Loucy (cell line): ENCODE data around the gene PFDN4.
"Not testable (repeated sequence)": the region's sequence is repeated elsewhere in the genome, so short reads cannot be mapped to it uniquely, and the experiment has no call there.

Source experiments
- H2AFZ ChIP-seq: fragments of 200-600 bp; sonication (generic); 2 replicates; pipeline ENCODE4 v1.6.0; 2016; ENCODE audit warnings: antibody characterized with exemption, mild to moderate bottlenecking, low read length, moderate library complexity
- H3F3A ChIP-seq: fragments of 200-600 bp; 2 replicates; pipeline ENCODE4 v1.6.0; 2016; ENCODE audit warnings: antibody characterized with exemption, low read depth, mild to moderate bottlenecking
- H3K27me3 ChIP-seq: fragments of 200-600 bp; sonication (generic); 2 replicates; pipeline ENCODE4 v1.6.1; 2014; ENCODE audit warnings: low read length, mild to moderate bottlenecking; ENCODE audit not compliant: insufficient read depth, poor library complexity, severe bottlenecking
- H3K36me3 ChIP-seq: fragments of 200-600 bp; sonication (generic); 2 replicates; pipeline ENCODE4 v1.6.1; 2016; ENCODE audit warnings: low read length; ENCODE audit not compliant: insufficient read depth
- H3K4me1 ChIP-seq: fragments of 200-600 bp; sonication (generic); 2 replicates; pipeline ENCODE4 v1.5.1; 2014; ENCODE audit warnings: low read length, mild to moderate bottlenecking; ENCODE audit not compliant: insufficient read depth, poor library complexity, severe bottlenecking
- H3K4me2 ChIP-seq: fragments of 200-600 bp; sonication (generic); 2 replicates; pipeline ENCODE4 v1.6.0; 2014; ENCODE audit warnings: antibody characterized with exemption, low read length, low read depth, mild to moderate bottlenecking; ENCODE audit not compliant: poor library complexity, severe bottlenecking
- H3K4me3 ChIP-seq: fragments of 200-600 bp; sonication (generic); 2 replicates; pipeline ENCODE4 v1.5.1; 2014; ENCODE audit warnings: low read length, mild to moderate bottlenecking, mixed read lengths; ENCODE audit not compliant: poor library complexity, severe bottlenecking
- H3K79me2 ChIP-seq: fragments of 200-600 bp; sonication (generic); 2 replicates; pipeline ENCODE4 v1.6.1; 2014; ENCODE audit warnings: low read length; ENCODE audit not compliant: insufficient read depth
- H3K9ac ChIP-seq: fragments of 200-600 bp; sonication (generic); 2 replicates; pipeline ENCODE4 v1.6.0; 2014; ENCODE audit warnings: mild to moderate bottlenecking, low read depth, low read length, moderate library complexity; ENCODE audit not compliant: poor library complexity, severe bottlenecking
- H3K9me2 ChIP-seq: fragments of 200-600 bp; sonication (generic); replicated peaks from 2 replicates; pipeline ENCODE4 v1.6.1; 2016; ENCODE audit warnings: low read depth, low read length, mixed read lengths
- H3K9me3 ChIP-seq: fragments of 200-600 bp; sonication (generic); 2 replicates; pipeline ENCODE4 v1.6.1; 2014; ENCODE audit warnings: mild to moderate bottlenecking, antibody characterized with exemption, low read length, low read depth; ENCODE audit not compliant: insufficient read depth
- H4K20me1 ChIP-seq: fragments of 200-600 bp; sonication (generic); 2 replicates; pipeline ENCODE4 v1.6.0; 2014; ENCODE audit warnings: antibody characterized with exemption, low read length, mild to moderate bottlenecking; ENCODE audit not compliant: insufficient read depth, poor library complexity, severe bottlenecking
- EZH2phosphoT487 ChIP-seq: fragments of 200-600 bp; IDR thresholded peaks from 2 replicates; pipeline ENCODE4 v1.6.1; 2018; ENCODE audit warnings: antibody characterized with exemption, mild to moderate bottlenecking, moderate library complexity, borderline replicate concordance
- TF ChIP-seq, protein P1 (sequence below): fragments of 200-600 bp; sonication (generic); conservative IDR thresholded peaks from 2 replicates; pipeline ENCODE4 v1.5.1; 2014; ENCODE audit warnings: mild to moderate bottlenecking, antibody characterized with exemption, low read length

The PFDN4 gene

DNA sequence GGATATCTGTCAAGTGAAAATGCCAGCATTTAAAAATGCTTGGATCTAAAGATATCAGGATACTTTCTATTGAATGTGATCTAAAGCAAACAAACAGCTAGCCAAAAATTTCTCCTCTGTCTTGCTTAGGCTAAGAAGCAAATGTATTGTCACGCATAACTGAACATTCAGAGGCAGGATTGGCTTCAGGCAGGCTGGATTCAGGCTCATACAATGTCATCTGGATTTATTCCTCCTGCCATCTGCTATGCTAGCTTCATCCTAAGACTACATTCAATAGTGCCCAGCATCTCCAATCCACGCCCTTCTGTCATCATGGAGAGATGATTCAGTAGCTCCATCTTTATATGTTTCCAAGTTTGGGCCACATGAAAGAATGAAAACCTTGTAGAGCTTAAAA, 27.1 kb downstream of the PFDN4 start:
- Histone ChIP-seq H4K20me1 (no peaks in the 10 kb centered on the region), H3K9me2 (no peaks in the 10 kb centered on the region), H3F3A (no peaks in the 10 kb centered on the region), H3K4me1 (no peaks in the 10 kb centered on the region), H3K36me3 (no peaks in the 10 kb centered on the region), H2AFZ (no peak overlapping the region), H3K9ac (no peak overlapping the region), H3K27me3 (no peaks in the 10 kb centered on the region), H3K4me3 (no peak overlapping the region), H3K79me2 (no peaks in the 10 kb centered on the region), H3K9me3 (no peaks in the 10 kb centered on the region), H3K4me2 (no peak overlapping the region)
- TF ChIP-seq, protein P1, sequence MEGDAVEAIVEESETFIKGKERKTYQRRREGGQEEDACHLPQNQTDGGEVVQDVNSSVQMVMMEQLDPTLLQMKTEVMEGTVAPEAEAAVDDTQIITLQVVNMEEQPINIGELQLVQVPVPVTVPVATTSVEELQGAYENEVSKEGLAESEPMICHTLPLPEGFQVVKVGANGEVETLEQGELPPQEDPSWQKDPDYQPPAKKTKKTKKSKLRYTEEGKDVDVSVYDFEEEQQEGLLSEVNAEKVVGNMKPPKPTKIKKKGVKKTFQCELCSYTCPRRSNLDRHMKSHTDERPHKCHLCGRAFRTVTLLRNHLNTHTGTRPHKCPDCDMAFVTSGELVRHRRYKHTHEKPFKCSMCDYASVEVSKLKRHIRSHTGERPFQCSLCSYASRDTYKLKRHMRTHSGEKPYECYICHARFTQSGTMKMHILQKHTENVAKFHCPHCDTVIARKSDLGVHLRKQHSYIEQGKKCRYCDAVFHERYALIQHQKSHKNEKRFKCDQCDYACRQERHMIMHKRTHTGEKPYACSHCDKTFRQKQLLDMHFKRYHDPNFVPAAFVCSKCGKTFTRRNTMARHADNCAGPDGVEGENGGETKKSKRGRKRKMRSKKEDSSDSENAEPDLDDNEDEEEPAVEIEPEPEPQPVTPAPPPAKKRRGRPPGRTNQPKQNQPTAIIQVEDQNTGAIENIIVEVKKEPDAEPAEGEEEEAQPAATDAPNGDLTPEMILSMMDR, result no peak
- no peak for TF ChIP-seq EZH2phosphoT487

DNA sequence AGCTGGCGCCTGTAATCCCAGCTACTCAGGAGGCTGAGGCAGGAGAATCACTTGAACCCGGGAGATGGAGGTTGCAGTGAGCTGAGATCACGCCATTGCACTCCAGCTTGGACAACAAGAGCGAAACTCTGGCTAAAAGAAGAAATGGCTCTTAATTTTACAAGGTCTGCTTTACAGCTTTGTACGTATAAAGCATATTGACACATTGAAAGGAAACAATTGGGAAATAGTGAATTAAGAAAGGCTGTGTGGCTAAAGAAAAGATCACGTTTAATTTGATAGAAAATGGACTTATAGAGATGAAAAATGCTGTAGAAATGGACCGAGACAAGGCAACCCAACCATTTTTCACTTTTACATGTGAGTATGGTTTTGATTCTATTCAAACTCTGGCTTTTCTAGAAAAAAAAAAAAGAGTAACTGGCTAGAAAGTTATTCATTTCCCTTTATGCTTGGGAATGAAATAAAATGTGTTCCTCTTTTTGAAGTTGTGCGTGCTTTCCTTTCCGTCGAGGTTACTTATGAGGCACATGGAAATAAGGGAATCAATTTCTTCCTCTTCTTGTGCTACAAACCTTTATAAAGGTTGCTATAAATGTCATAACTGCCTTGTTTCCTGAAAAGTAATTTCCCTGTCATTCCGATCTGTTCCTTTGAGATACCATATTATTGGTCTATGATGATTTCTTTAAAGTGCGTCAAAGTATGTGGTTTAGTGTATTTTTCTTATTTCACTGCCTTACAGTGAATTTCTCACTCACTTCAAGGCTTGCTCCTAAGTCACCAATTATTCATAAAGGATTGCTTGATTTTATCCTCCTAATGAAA, 29.4 kb downstream of the PFDN4 start:
- Histone ChIP-seq H3K79me2 (no peaks in the 10 kb centered on the region), H2AFZ (no peak overlapping the region), H3K9ac (no peak overlapping the region), H3F3A (no peaks in the 10 kb centered on the region), H3K9me3 (no peaks in the 10 kb centered on the region), H3K4me2 (no peak overlapping the region), H3K4me1 (no peaks in the 10 kb centered on the region), H3K27me3 (no peaks in the 10 kb centered on the region), H4K20me1 (no peaks in the 10 kb centered on the region), H3K4me3 (no peak overlapping the region), H3K9me2 (no peaks in the 10 kb centered on the region), H3K36me3 (no peaks in the 10 kb centered on the region)
- no peak for TF ChIP-seq EZH2phosphoT487
- TF ChIP-seq, protein P1, result no peak

DNA sequence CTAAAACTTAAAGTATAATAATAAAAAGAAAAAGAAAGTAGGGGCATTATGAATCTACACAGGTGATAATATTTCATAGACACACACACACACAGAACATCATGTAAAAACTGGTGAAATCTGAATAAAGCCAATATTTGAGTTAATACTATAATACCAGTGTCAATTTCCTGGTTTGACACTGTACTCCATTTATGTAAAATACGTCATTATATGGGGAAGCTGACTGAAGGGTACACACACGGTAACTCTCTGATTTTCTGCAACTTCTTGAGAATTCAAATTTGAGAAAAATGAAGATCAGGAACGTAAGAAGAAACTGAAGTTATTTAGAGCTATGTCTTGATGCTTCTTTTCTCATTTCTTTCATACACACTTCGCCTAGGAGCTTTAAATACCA, 36.2 kb downstream of the PFDN4 start:
- Histone ChIP-seq H3K4me2 (no peak overlapping the region), H4K20me1 (no peaks in the 10 kb centered on the region), H3K79me2 (no peaks in the 10 kb centered on the region), H3K9me2 (no peaks in the 10 kb centered on the region), H2AFZ (no peak overlapping the region), H3K36me3 (no peaks in the 10 kb centered on the region), H3K9ac (no peak overlapping the region), H3K9me3 (no peaks in the 10 kb centered on the region), H3K27me3 (no peaks in the 10 kb centered on the region), H3K4me1 (no peaks in the 10 kb centered on the region), H3K4me3 (no peak overlapping the region), H3F3A (no peaks in the 10 kb centered on the region)
- TF ChIP-seq, protein P1, result no peak
- no peak for TF ChIP-seq EZH2phosphoT487

DNA sequence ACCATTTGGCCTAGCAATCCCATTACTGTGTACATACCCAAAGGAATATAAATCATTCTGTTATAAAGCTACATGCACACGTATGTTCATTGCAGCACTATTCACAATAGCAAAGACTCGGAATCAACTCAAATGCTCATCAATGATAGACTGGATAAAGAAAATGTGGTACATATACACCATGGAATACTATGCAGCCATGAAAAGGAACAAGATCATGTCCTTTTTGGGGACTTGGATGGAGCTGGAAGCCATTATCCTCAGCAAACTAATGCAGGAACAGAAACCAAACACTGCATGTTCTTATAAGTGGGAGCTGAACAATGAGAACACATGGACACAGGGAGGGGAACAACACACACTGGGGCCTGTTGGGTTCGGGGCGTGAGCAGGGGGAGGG, 40.8 kb downstream of the PFDN4 start:
- not testable (repeated sequence) for H3F3A ChIP-seq, H3K4me2 ChIP-seq, H3K9me2 ChIP-seq, H3K36me3 ChIP-seq, H3K4me1 ChIP-seq, H2AFZ ChIP-seq, H3K79me2 ChIP-seq, H3K9me3 ChIP-seq, H3K27me3 ChIP-seq, H4K20me1 ChIP-seq, H3K4me3 ChIP-seq, H3K9ac ChIP-seq
